BJ (cell line): ENCODE data around the gene GEMIN7. TPM values are rescaled to one million over a fixed set of nuclear protein-coding genes. Genes with fewer than 3 reads are reported as not detected.

Source experiments
- CTCF ChIA-PET: fragments of 350-600 bp; formaldehyde crosslinking; extraction: SDS; loops from one replicate; lab custom pipeline; 2021; ENCODE audit warnings: antibody characterized with exemption, inconsistent platforms; lab: Yijun Ruan, JAX
- POLR2A ChIA-PET: fragments of 300-600 bp; sonication (Branson Sonifier 250); formaldehyde crosslinking; extraction: SDS; loops from one replicate; lab custom pipeline; 2021; ENCODE audit warnings: antibody characterized with exemption; lab: Charles Lee
- DNase-seq: peaks from one replicate; pipeline ENCODE4 v3.0.0-alpha.2; 2011; ENCODE audit warnings: low read depth
- H3K27me3 ChIP-seq: 2 replicates; pipeline ENCODE4 v1.6.0; 2011; ENCODE audit warnings: low read length; ENCODE audit not compliant: control insufficient read depth, insufficient read depth
- H3K36me3 ChIP-seq: 2 replicates; pipeline ENCODE4 v1.5.1; 2011; ENCODE audit warnings: low read length; ENCODE audit not compliant: control insufficient read depth, insufficient read depth
- H3K4me3 ChIP-seq: 2 replicates; pipeline ENCODE4 v1.5.1; 2011; ENCODE audit warnings: low read depth, mild to moderate bottlenecking, control low read depth, low read length
- polyA plus RNA-seq: library from polyadenylated mRNA; depleted of rRNA; stranded (reverse); fragments of >200 nt; gene quantifications from 2 replicates; pipeline ENCODE4 v1.2.3, GENCODE V29; 2011
- TF ChIP-seq, protein P1 (sequence below): IDR thresholded peaks from 2 replicates; pipeline ENCODE4 v1.5.1; 2011; ENCODE audit warnings: low read depth, mild to moderate bottlenecking, control low read depth, inconsistent platforms, low read length, moderate library complexity; ENCODE audit not compliant: insufficient read depth

The GEMIN7 gene
- polyA plus RNA-seq, 1 experiment, result 25.0 TPM

DNA sequence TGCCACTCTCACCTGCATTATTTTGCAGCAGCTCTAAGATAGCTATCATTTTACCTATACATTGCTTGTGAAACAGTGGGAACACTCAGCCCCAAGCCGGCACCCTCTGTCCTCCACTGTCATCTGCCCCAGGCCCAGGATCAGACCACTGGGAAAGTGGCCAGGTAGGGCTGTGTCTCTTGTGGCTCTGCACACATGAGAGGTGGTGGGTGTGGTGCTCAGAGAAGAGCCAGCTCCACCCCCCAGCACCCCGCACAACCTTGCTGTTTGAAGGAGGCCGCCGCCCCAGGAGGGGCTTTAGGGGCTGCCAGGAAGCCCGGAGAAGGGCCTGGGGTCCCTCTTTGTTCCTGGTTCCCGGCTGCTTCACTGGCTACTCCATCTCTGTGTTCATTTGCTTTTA is 40.5 kb downstream of the GEMIN7 start:
- no peak for DNase-seq
- no peaks in the 10 kb centered on the region for H3K27me3 ChIP-seq
- H3K36me3 ChIP-seq, result no peaks in the 10 kb centered on the region; the same call in none of the 2 replicates
- H3K4me3 ChIP-seq, result no peak overlapping the region
- POLR2A ChIA-PET, result no interaction called here
- TF ChIP-seq, protein P1, sequence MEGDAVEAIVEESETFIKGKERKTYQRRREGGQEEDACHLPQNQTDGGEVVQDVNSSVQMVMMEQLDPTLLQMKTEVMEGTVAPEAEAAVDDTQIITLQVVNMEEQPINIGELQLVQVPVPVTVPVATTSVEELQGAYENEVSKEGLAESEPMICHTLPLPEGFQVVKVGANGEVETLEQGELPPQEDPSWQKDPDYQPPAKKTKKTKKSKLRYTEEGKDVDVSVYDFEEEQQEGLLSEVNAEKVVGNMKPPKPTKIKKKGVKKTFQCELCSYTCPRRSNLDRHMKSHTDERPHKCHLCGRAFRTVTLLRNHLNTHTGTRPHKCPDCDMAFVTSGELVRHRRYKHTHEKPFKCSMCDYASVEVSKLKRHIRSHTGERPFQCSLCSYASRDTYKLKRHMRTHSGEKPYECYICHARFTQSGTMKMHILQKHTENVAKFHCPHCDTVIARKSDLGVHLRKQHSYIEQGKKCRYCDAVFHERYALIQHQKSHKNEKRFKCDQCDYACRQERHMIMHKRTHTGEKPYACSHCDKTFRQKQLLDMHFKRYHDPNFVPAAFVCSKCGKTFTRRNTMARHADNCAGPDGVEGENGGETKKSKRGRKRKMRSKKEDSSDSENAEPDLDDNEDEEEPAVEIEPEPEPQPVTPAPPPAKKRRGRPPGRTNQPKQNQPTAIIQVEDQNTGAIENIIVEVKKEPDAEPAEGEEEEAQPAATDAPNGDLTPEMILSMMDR, result no peak
- CTCF ChIA-PET, result interaction anchor here (0.6 kb wide), 1 partner anchor 24 kb away, joined by 4 read pairs; no protein-coding TSS in a partner anchor

DNA sequence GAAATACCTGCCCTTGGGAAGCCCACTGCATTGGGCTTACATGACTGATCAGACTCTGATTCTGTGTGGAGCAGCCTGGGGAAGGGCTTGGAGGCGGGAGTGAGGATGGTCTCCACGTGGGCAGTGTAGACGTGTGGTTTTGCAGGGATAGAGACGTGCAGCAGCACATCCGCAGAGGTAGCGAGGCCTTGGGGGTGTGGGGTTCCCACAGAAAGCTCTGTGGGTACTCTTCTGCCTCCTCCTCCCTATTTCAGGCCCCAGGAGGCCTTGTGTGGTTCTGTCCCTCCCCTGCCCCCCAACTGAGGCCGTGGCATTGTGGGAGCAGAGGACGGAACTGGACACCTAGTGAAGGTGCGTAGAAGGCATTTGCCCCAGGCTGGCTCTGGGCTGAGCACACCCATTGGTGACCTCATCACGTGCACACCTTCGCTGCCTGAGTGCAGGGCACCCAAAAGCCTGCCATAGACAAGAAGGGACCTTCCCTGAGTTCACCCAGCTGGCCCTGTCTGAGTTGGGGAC is 42.8 kb downstream of the GEMIN7 start:
- CTCF ChIA-PET, result no interaction called here
- DNase-seq, result no peak
- H3K4me3 ChIP-seq, result no peak overlapping the region
- H3K27me3 ChIP-seq, result no peaks in the 10 kb centered on the region
- POLR2A ChIA-PET, result no interaction called here
- H3K36me3 ChIP-seq, result no peaks in the 10 kb centered on the region; the same call in none of the 2 replicates
- TF ChIP-seq, protein P1, result no peak

DNA sequence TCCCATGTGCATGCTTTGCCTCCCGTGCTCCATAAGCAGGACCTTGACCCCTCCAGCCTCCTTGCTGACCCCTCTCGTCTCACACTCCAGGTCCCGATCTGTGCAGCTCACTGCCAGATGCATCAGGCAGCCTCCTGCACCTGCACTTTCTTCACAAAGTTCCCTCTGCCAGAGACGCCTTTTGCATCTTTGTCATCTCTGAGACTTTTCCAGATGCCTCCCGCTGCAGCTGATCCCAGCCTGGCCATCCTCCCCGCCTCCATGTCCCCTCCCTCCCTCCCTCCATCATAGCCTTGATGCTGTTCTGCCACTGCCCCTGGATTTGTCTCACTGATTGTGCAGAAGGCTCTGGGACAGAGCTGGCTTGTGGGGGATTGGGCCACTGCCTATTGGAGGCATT is 43.8 kb downstream of the GEMIN7 start:
- CTCF ChIA-PET, result no interaction called here
- POLR2A ChIA-PET, result no interaction called here

DNA sequence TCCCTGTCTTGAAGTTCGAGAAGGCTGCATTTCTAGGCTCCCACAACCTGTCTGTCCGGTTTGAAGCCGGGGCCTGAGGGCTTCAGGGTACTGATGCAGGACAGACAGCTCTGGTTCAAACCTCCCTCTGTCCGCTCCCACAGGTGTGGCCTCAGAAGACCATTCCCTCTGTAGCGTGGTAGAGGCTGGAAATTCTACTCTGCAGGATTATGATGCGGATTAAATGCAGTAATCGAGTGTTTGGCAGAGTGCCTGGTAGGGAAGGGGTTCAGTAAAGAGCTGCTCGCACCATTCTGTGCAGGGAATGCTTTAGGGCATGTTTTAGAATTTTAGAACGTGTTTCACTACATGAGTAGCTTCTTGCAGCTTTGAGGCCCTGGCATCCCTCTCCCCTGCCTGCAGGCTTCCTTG is 44.4 kb downstream of the GEMIN7 start:
- no peak for DNase-seq
- Histone ChIP-seq H3K27me3 (no peaks in the 10 kb centered on the region), H3K4me3 (no peak overlapping the region), H3K36me3 (no peaks in the 10 kb centered on the region; the same call in none of the 2 replicates)
- TF ChIP-seq, protein P1, result no peak
- ChIA-PET CTCF (no interaction called here), POLR2A (no interaction called here)

More for the DNA sequence above, 43.8 kb downstream of the GEMIN7 start:
- no peak for DNase-seq
- no peak overlapping the region for H3K4me3 ChIP-seq
- H3K27me3 ChIP-seq, result no peaks in the 10 kb centered on the region
- TF ChIP-seq, protein P1, result no peak
- no peaks in the 10 kb centered on the region; the same call in none of the 2 replicates for H3K36me3 ChIP-seq

DNA sequence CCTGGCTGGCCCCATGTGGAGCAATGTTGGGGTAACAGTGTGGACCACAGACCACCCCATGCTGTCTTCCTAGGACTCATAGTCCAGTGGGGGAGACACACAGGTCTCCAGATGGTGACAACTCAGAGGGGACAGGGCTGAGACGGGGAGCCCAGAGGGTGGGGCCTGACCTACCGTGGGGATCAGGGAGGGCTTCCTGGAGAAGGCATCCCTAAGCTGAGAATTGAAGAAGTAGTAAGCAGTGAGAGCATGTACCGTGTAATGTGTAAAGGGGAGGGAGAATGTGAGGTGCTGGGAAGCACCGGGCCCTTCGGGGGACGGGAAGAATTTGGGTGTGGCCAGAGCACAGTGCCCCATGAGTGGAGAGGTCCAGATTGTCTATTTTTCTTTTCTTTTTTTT is 45.0 kb downstream of the GEMIN7 start:
- TF ChIP-seq, protein P1, result no peak
- ChIA-PET POLR2A (no interaction called here), CTCF (interaction anchor here (1.5 to 1.9 kb wide), 3 partner anchors 11 to 54 kb away, joined by 4 to 18 read pairs (median 5); partner anchors contain the start of genes BLOC1S3 and TRAPPC6A)
- no peak for DNase-seq
- H3K4me3 ChIP-seq, result no peak overlapping the region
- no peaks in the 10 kb centered on the region; the same call in none of the 2 replicates for H3K36me3 ChIP-seq
- no peaks in the 10 kb centered on the region for H3K27me3 ChIP-seq
